GM21423 (cell line): ENCODE results near the gene RABGAP1.

Experiments
- ATAC-seq: cut with Tn5 transposase; IDR thresholded peaks from one replicate; pipeline ENCODE4 v1.9.1; 2021; ENCODE audit warnings: mild to moderate bottlenecking, moderate library complexity; ENCODE audit not compliant: unreplicated experiment

RABGAP1 gene

DNA sequence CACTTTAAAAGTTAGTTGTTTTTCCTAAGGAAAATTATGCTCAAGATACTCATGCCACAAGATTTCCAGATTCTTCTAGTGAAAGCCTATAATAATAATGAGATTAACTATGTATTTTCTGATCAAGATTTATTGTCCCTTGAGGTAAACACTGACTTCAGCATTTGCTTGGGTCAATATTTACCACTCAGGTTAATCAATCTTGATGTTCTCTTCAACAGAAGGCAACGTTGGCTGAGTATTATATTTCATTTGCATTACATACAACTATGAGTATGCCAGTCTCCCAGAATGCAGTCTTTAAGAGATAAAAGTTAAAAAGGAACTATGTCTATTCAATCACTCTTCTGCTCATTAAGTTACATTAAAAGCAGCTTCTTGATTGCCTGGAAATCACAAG lies 208.2 kb downstream of the RABGAP1 start:
- ATAC-seq, result no peak

DNA sequence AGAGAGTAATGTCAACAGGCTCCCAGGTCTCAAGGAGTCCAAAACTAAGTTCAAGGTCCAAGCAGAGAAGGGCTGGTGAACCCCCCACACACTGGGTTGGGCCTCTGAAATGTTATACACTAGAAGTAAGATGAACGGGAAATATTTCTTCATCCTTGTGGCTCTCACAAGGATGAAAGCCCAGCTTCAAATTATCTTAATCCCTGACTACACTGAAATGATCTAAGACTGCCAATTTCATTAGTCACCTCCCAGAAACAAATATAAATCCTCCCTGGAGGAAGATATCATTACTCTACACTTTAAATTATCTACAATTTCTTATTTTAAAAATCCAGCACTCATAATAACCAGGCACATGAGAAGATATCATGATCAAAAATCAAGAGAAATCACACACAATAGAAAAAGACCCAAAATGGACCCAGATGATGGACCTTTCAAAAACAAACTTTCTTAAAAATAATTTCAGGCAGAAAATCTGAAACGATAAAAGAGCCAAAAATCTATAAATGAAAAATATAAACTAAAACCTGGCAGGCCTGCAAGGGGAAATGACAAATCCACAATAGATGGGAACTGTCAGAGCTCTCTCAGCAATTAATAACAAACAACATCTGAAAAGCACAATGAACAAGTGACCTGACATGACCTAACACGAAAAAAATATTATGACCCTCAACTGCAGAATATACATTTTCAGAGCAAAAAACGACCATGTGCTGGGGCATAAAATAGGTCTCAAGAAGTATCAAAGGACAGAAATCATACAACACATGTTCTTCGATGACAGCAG lies 210.1 kb downstream of the RABGAP1 start:
- no peak for ATAC-seq
